Thyroid gland (tissue), 4 donors: Measurements from ENCODE around the gene TMEM209.

Experiments
- POLR2A ChIP-seq, 2 donors: fragments of 450-650 bp; IDR thresholded peaks; one replicate each; pipeline ENCODE4 v1.6.1; 2017; ENCODE audit warnings: antibody characterized with exemption in 2 of 2, mild to moderate bottlenecking in 2 of 2, moderate library complexity in 1 of 2
- TF ChIP-seq, protein P1 (sequence below), 6 experiments: fragments of 200-600 bp in 3 of 6; fragments of 450-650 bp in 3 of 6; sonication (generic) in 3 of 6; IDR thresholded peaks; one replicate each; pipeline ENCODE4 v1.5.1; 2016 to 2019; ENCODE audit warnings: antibody characterized with exemption in 6 of 6, mild to moderate bottlenecking in 2 of 6, inconsistent platforms in 1 of 6, moderate library complexity in 1 of 6

DNA sequence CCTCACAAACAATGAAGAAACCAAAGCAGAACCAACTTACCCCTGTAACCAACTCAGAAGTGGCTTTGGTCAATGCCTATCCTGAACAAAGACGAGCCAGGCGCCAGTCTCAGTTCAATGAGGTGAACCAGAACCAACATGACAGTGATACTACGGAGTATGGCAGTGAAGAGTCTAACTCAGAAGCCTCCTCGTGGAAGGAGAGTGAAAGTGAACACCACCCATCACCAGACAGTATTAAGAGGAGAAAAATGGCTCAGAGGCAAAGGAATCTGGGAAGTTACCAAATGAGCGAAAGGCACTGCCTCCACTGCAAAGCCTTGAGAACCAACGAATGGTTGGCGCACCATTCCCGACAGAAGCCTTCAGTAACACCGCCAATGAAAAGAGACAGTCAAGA, 10.8 kb upstream of the TMEM209 start:
- no peak for TF ChIP-seq POLR2A (IDR thresholded peaks at IDR 0.05)
- TF ChIP-seq, protein P1, sequence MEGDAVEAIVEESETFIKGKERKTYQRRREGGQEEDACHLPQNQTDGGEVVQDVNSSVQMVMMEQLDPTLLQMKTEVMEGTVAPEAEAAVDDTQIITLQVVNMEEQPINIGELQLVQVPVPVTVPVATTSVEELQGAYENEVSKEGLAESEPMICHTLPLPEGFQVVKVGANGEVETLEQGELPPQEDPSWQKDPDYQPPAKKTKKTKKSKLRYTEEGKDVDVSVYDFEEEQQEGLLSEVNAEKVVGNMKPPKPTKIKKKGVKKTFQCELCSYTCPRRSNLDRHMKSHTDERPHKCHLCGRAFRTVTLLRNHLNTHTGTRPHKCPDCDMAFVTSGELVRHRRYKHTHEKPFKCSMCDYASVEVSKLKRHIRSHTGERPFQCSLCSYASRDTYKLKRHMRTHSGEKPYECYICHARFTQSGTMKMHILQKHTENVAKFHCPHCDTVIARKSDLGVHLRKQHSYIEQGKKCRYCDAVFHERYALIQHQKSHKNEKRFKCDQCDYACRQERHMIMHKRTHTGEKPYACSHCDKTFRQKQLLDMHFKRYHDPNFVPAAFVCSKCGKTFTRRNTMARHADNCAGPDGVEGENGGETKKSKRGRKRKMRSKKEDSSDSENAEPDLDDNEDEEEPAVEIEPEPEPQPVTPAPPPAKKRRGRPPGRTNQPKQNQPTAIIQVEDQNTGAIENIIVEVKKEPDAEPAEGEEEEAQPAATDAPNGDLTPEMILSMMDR (IDR thresholded peaks at IDR 0.05) = no peak
